Measurements from ENCODE around the gene INHBB. TPM values are rescaled to one million over a fixed set of nuclear protein-coding genes. Genes with fewer than 3 reads are reported as not detected.

INHBB gene
- total RNA-seq, 1 experiment from 2014 or later = 0.27 TPM

DNA sequence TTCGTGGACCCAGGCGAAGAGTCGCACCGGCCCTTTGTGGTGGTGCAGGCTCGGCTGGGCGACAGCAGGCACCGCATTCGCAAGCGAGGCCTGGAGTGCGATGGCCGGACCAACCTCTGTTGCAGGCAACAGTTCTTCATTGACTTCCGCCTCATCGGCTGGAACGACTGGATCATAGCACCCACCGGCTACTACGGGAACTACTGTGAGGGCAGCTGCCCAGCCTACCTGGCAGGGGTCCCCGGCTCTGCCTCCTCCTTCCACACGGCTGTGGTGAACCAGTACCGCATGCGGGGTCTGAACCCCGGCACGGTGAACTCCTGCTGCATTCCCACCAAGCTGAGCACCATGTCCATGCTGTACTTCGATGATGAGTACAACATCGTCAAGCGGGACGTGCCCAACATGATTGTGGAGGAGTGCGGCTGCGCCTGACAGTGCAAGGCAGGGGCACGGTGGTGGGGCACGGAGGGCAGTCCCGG, 3.5 kb downstream of the INHBB start (continued):
- TF ChIP-seq ZNF274 (IDR thresholded peaks at IDR 0.05; ENCODE audit: low read depth, low read length) = no peak

GRCh38 chr2:120350080-120350479, 4.1 kb downstream of the INHBB start:
- Histone ChIP-seq H3K4me2 (ENCODE audit: low read length) (no peak overlapping the region), H3K9ac (ENCODE audit: low read length) (no peak overlapping the region), H3K27me3 (ENCODE audit: insufficient read depth, low read length) (no peaks in the 10 kb centered on the region), H3K27ac (ENCODE audit: low read depth, low read length) (no peak overlapping the region), H3K4me3 (replicated peaks in 1 of 2; ENCODE audit: low read depth in 1 of 2, low read length in 2 of 2) (no peak overlapping the region), H2AFZ (ENCODE audit: low read depth, low read length, poor library complexity, severe bottlenecking) (no peak overlapping the region), H3K36me3 (ENCODE audit: control insufficient read depth in 1 of 2, insufficient read depth in 2 of 2, low read length in 2 of 2) (no peaks in the 10 kb centered on the region), H3K9me3 (ENCODE audit: control insufficient read depth in 1 of 2, insufficient read depth in 1 of 2, low read depth in 1 of 2, low read length in 2 of 2) (no peaks in the 10 kb centered on the region), H4K20me1 (ENCODE audit: insufficient read depth) (no peaks in the 10 kb centered on the region), H3K9me2 (ENCODE audit: insufficient read depth) (no peaks in the 10 kb centered on the region), H3K4me1 (ENCODE audit: control insufficient read depth in 1 of 2, insufficient read depth in 2 of 2, low read length in 2 of 2) (no peaks in the 10 kb centered on the region; a peak in 1 of 4 replicates), H3K79me2 (ENCODE audit: insufficient read depth, low read length) (no peaks in the 10 kb centered on the region)
- BruUV-seq (replicated peaks) = no TSS peak
- DNase-seq (ENCODE audit: low read depth, low spot score) (no peak), ATAC-seq (no peak)
- ChIA-PET CTCF (no interaction called here), RAD21 (ENCODE audit: low non-redundant PET in 1 of 2, low total read pairs in 2 of 2, uncharacterized antibody in 2 of 2, unreplicated experiment in 2 of 2) (no interaction called here), POLR2A (no interaction called here)
- intact Hi-C loops (cut with micrococcal nuclease) = no loop called here
- TF ChIP-seq TCF7L2 (IDR thresholded peaks at IDR 0.05; ENCODE audit: borderline replicate concordance, extremely low read depth, insufficient read depth, insufficient read length) (no peak), SRF (IDR thresholded peaks at IDR 0.05; ENCODE audit: low read depth) (no peak), ZNF274 (IDR thresholded peaks at IDR 0.05; ENCODE audit: low read depth, low read length) (no peak), EGR1 (IDR thresholded peaks at IDR 0.05; ENCODE audit: low read depth) (no peak), MAX (IDR thresholded peaks at IDR 0.05) (no peak), EZH2phosphoT487 (IDR thresholded peaks at IDR 0.05; ENCODE audit: borderline replicate concordance) (no peak), FOSL1 (IDR thresholded peaks at IDR 0.05; ENCODE audit: low read depth) (no peak), YY1 (IDR thresholded peaks at IDR 0.05; ENCODE audit: extremely low read depth, insufficient replicate concordance, low read depth, low read length) (no peak), ZBTB33 (IDR thresholded peaks at IDR 0.05; ENCODE audit: extremely low read depth, insufficient replicate concordance, low read length) (no peak), CBX3 (IDR thresholded peaks at IDR 0.05; ENCODE audit: low read depth) (no peak), ZFX (IDR thresholded peaks at IDR 0.05) (no peak), JUND (IDR thresholded peaks at IDR 0.05) (no peak)
- TF ChIP-seq, protein P1, sequence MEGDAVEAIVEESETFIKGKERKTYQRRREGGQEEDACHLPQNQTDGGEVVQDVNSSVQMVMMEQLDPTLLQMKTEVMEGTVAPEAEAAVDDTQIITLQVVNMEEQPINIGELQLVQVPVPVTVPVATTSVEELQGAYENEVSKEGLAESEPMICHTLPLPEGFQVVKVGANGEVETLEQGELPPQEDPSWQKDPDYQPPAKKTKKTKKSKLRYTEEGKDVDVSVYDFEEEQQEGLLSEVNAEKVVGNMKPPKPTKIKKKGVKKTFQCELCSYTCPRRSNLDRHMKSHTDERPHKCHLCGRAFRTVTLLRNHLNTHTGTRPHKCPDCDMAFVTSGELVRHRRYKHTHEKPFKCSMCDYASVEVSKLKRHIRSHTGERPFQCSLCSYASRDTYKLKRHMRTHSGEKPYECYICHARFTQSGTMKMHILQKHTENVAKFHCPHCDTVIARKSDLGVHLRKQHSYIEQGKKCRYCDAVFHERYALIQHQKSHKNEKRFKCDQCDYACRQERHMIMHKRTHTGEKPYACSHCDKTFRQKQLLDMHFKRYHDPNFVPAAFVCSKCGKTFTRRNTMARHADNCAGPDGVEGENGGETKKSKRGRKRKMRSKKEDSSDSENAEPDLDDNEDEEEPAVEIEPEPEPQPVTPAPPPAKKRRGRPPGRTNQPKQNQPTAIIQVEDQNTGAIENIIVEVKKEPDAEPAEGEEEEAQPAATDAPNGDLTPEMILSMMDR (IDR thresholded peaks at IDR 0.05 in 2 of 3, conservative IDR thresholded peaks at IDR 0.05 in 1 of 3; ENCODE audit: borderline replicate concordance in 1 of 3, insufficient read depth in 1 of 3, low read depth in 2 of 3, low read length in 2 of 3) = no peak
- TF ChIP-seq, protein P2, sequence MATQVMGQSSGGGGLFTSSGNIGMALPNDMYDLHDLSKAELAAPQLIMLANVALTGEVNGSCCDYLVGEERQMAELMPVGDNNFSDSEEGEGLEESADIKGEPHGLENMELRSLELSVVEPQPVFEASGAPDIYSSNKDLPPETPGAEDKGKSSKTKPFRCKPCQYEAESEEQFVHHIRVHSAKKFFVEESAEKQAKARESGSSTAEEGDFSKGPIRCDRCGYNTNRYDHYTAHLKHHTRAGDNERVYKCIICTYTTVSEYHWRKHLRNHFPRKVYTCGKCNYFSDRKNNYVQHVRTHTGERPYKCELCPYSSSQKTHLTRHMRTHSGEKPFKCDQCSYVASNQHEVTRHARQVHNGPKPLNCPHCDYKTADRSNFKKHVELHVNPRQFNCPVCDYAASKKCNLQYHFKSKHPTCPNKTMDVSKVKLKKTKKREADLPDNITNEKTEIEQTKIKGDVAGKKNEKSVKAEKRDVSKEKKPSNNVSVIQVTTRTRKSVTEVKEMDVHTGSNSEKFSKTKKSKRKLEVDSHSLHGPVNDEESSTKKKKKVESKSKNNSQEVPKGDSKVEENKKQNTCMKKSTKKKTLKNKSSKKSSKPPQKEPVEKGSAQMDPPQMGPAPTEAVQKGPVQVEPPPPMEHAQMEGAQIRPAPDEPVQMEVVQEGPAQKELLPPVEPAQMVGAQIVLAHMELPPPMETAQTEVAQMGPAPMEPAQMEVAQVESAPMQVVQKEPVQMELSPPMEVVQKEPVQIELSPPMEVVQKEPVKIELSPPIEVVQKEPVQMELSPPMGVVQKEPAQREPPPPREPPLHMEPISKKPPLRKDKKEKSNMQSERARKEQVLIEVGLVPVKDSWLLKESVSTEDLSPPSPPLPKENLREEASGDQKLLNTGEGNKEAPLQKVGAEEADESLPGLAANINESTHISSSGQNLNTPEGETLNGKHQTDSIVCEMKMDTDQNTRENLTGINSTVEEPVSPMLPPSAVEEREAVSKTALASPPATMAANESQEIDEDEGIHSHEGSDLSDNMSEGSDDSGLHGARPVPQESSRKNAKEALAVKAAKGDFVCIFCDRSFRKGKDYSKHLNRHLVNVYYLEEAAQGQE (IDR thresholded peaks at IDR 0.05; ENCODE audit: low read depth) = no peak

All from HCT116 (cell line).